Heart right ventricle (tissue), 16 donors: ENCODE data around the gene LRFN4. TPM values are rescaled to one million over a fixed set of nuclear protein-coding genes. Genes with fewer than 3 reads are reported as not detected.

ENCODE experiments used
- ATAC-seq, 8 donors: fragments of 200-7000 bp; cut with Tn5 transposase; one replicate each; pipeline ENCODE4 v1.9.1; 2020; ENCODE audit warnings: mild to moderate bottlenecking in 8 of 8, moderate library complexity in 8 of 8, moderate number of reproducible peaks in 1 of 8
- DNase-seq, 2 donors: peaks; one replicate each; pipeline ENCODE4 v3.0.0-alpha.2; 2020
- H3K27ac ChIP-seq, 10 donors: fragments of 200-600 bp; sonication (generic) in 2 of 10; one replicate each; pipeline versions ENCODE4 v1.5.0 to v1.8.0; 2020 to 2022; ENCODE audit warnings: mild to moderate bottlenecking in 3 of 10
- H3K27me3 ChIP-seq, 7 donors: fragments of 200-600 bp; one replicate each; pipeline ENCODE4 v1.8.0; 2021 to 2022; ENCODE audit warnings: mild to moderate bottlenecking in 2 of 7
- H3K36me3 ChIP-seq, 9 donors: fragments of 200-600 bp; sonication (generic) in 1 of 9; one replicate each; pipeline versions ENCODE4 v1.5.0 to v1.8.0; 2020 to 2022; ENCODE audit warnings: mild to moderate bottlenecking in 2 of 9
- H3K4me1 ChIP-seq, 9 donors: fragments of 200-600 bp; sonication (generic) in 1 of 9; one replicate each; pipeline versions ENCODE4 v1.5.0 to v1.8.0; 2020 to 2022; ENCODE audit warnings: mild to moderate bottlenecking in 4 of 9
- H3K4me3 ChIP-seq, 10 donors: fragments of 200-600 bp; sonication (generic) in 2 of 10; one replicate each; pipeline versions ENCODE4 v1.5.0 to v1.8.0; 2020 to 2022; ENCODE audit warnings: mild to moderate bottlenecking in 7 of 10, moderate library complexity in 2 of 10
- H3K9me3 ChIP-seq, 11 donors: fragments of 200-600 bp in 10 of 11; sonication (generic) in 2 of 11; one replicate each; pipeline versions ENCODE4 v1.5.0 to v1.8.0; 2013 to 2022; ENCODE audit warnings: mild to moderate bottlenecking in 2 of 11, control low read depth in 1 of 11, moderate library complexity in 1 of 11
- WGBS, 2 donors: extraction: QIAGEN DNeasy Blood & Tissue Kit; methylation state at CpG; one replicate each; pipeline ENCODE4 v1.1.7; 2013; ENCODE audit warnings: inconsistent platforms in 1 of 2; 5-methylcytosine and 5-hydroxymethylcytosine counted together
- intact Hi-C, 10 donors: fragments of 100-400 bp; cut with DNase I; formaldehyde crosslinking; loops; one replicate each; pipeline versions ENCODE4 v1.11.1 to v1.14.2; 2022
- polyA plus RNA-seq, 2 donors: library from polyadenylated mRNA; stranded (reverse); fragments of 200-250 nt; gene quantifications; one replicate each; pipeline ENCODE4 v1.2.3, GENCODE V29; 2013
- total RNA-seq, 10 donors: library from RNA; stranded (reverse); fragmentation: NEBNext Ultra II Directional in 3 of 10; extraction: Animal tissue kit (Norgen Biotek cat#: 25700) in 3 of 10; gene quantifications; one replicate each; pipeline versions ENCODE4 v1.2.1 to v1.2.4, GENCODE V29; 2021 to 2023
- TF ChIP-seq, protein P1 (sequence below), 9 donors: fragments of 200-600 bp; sonication (generic) in 2 of 9; IDR thresholded peaks; one replicate each; pipeline versions ENCODE4 v1.5.0 to v1.8.0; 2021 to 2022; ENCODE audit warnings: antibody characterized with exemption in 9 of 9, mild to moderate bottlenecking in 5 of 9, moderate library complexity in 1 of 9
- donor health status: Arrhythmogenic right ventricular cardiomyopathy.
- donor health status: ischemic (EF 13 %, LVEDD 7.1; RV severe dilation, severe dysfunction).
- donor health status: healthy with polysubstance abuse.
- donor health status: DM: no; HTN: yes; CAD: no.
- donor health status: DM: no; HTN: no; CAD: no.
- donor health status: ischemic (EF 25% LVEDD 6.9; RV normal size, moderate dysfunction).
- donor health status: ischemic (EF 25% LVEDD 5.7; RV mildly dilated, moderate dysfunction).
- donor health status: healthy.
- donor health status: DM: yes; HTN: yes; CAD: no.
- donor health status: Ischemic cardiomyopathy.
- donor health status: ischemic (EF 35%, LVEDD 5.7; RV mildly dilated, moderate dysfunction).
- donor health status: nonischemic (EF 11% LVEDD 7.7; RV severe dilation, severe dysfunction).
- donor health status: DM: yes; HTN: yes; CAD: no.
- donor health status: PGD.
- donor health status: ischemic (EF 29% LVEDD 5.4; RV normal size, mild dysfunction).
- donor health status: nonischemic (EF 23%, LVEDD 6.1; RV moderate dilation, normal function).

The LRFN4 gene
- total and polyA plus RNA-seq, 12 donors, result 9.1 to 33.1 (median 13.9) TPM

DNA sequence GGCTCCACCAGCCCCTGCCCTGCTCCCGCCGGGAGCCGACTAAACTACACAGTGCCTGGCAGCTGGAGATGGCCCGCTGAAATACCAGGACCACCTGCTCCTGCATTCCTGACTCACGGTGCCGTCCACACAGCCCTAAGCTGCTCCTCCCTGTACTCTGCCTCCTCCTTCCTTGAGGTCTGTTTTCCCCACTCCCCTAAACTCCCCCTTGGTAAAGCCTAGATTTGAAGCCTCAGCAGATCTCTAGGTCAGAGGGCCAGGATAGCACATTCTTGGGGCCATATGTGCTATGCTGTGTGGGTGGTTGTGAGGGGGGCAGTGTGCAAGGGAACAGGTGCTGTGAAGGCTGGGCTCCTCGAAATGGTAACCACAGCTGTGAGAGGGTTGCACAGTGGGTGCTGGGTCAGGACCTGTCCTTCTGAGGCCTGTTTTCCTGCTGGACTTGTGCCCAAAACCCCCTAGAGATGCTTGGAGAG lies 9.7 kb downstream of the LRFN4 start:
- intact Hi-C loops, result no loop called here
- H3K27ac ChIP-seq, result no peak overlapping the region
- no peaks in the 10 kb centered on the region for H3K9me3 ChIP-seq
- no peak for DNase-seq
- ATAC-seq, result no peak
- H3K4me3 ChIP-seq, result no peak overlapping the region
- H3K4me1 ChIP-seq, result no peaks in the 10 kb centered on the region
- no peaks in the 10 kb centered on the region for H3K27me3 ChIP-seq
- TF ChIP-seq, protein P1, sequence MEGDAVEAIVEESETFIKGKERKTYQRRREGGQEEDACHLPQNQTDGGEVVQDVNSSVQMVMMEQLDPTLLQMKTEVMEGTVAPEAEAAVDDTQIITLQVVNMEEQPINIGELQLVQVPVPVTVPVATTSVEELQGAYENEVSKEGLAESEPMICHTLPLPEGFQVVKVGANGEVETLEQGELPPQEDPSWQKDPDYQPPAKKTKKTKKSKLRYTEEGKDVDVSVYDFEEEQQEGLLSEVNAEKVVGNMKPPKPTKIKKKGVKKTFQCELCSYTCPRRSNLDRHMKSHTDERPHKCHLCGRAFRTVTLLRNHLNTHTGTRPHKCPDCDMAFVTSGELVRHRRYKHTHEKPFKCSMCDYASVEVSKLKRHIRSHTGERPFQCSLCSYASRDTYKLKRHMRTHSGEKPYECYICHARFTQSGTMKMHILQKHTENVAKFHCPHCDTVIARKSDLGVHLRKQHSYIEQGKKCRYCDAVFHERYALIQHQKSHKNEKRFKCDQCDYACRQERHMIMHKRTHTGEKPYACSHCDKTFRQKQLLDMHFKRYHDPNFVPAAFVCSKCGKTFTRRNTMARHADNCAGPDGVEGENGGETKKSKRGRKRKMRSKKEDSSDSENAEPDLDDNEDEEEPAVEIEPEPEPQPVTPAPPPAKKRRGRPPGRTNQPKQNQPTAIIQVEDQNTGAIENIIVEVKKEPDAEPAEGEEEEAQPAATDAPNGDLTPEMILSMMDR (IDR thresholded peaks at IDR 0.05), result no peak
- WGBS, 2 donors, result 83% methylated on average over 7 of the region's 7 CpGs
- H3K36me3 ChIP-seq, result peaks cover 0 to 16% (median 0%) of the 10 kb centered on the region in 9 donors

GRCh38 chr11:66867425-66868040 lies 10.7 kb downstream of the LRFN4 start:
- no peak overlapping the region for H3K27ac ChIP-seq
- DNase-seq (no peak), ATAC-seq (no peak)
- H3K9me3 ChIP-seq, result no peaks in the 10 kb centered on the region
- H3K36me3 ChIP-seq, result peaks cover 0 to 16% (median 0%) of the 10 kb centered on the region in 9 donors
- no peak overlapping the region for H3K4me3 ChIP-seq
- TF ChIP-seq, protein P1 (IDR thresholded peaks at IDR 0.05), result no peak
- 75 to 77% methylated on average over 14 of the region's 14 CpGs for WGBS, 2 donors
- no peaks in the 10 kb centered on the region for H3K4me1 ChIP-seq
- H3K27me3 ChIP-seq, result no peaks in the 10 kb centered on the region
- intact Hi-C loops, result no loop called here

GRCh38 chr11:66868082-66868725 lies 11.3 kb downstream of the LRFN4 start:
- Histone ChIP-seq H3K27me3 (no peaks in the 10 kb centered on the region), H3K4me1 (no peaks in the 10 kb centered on the region), H3K4me3 (no peak overlapping the region), H3K36me3 (peaks cover 0 to 16% (median 0%) of the 10 kb centered on the region in 9 donors), H3K27ac (no peak overlapping the region), H3K9me3 (no peaks in the 10 kb centered on the region)
- no peak for ATAC-seq
- DNase-seq, result no peak
- 95 to 96% methylated on average over 13 of the region's 13 CpGs for WGBS, 2 donors
- TF ChIP-seq, protein P1 (IDR thresholded peaks at IDR 0.05), result no peak
- intact Hi-C loops, result no loop called here

GRCh38 chr11:66868726-66869566 lies 12.1 kb downstream of the LRFN4 start:
- intact Hi-C loops, result no loop called here
- Histone ChIP-seq H3K9me3 (no peaks in the 10 kb centered on the region), H3K27ac (no peak overlapping the region), H3K27me3 (no peaks in the 10 kb centered on the region), H3K4me1 (peaks cover 0 to 2% (median 0%) of the 10 kb centered on the region in 9 donors), H3K36me3 (peaks cover 0 to 16% (median 0%) of the 10 kb centered on the region in 9 donors), H3K4me3 (no peak overlapping the region)
- peak in 1 of 8 donors; percentile 15 for ATAC-seq
- no peak for DNase-seq
- TF ChIP-seq, protein P1 (IDR thresholded peaks at IDR 0.05), result peak in 3 of 9 donors; percentile 16 to 32 (median 24)
- WGBS, 2 donors, result 71 to 74% methylated on average over 27 of the region's 27 CpGs
